GM08714 (cell line): ENCODE results near the gene PRSS21.

ENCODE experiments used
- H3K4me3 ChIP-seq: fragments of 200-500 bp; sonication (Bioruptor generic); 2 replicates; pipeline ENCODE4 v1.5.1; 2014; ENCODE audit warnings: mild to moderate bottlenecking, low read length, inconsistent platforms
- ZNF274 ChIP-seq: IDR thresholded peaks from 2 replicates; pipeline ENCODE4 v1.6.1; 2012; ENCODE audit warnings: mild to moderate bottlenecking, low read depth, low read length

Gene PRSS21

GRCh38 chr16:2816751-2817339, at the start of gene PRSS21:
PRSS21 (plus strand) TSS chr16:2817237; CDS start chr16:2817269, 32 bp downstream.
- no peak for TF ChIP-seq ZNF274
- peak within 1 kb of the TSS; percentile 47; the same call in 1 of the 2 replicates for H3K4me3 ChIP-seq

- no peak overlapping the region for H3K4me3 ChIP-seq
- TF ChIP-seq ZNF274 = no peak
These were observed 49.1 kb upstream of the PRSS21 start for GRCh38 chr16:2767891-2768290.

- TF ChIP-seq ZNF274 = no peak
- no peak overlapping the region for H3K4me3 ChIP-seq
These were observed 48.5 kb upstream of the PRSS21 start for GRCh38 chr16:2768403-2769089.

GRCh38 chr16:2769100-2769529, 47.9 kb upstream of the PRSS21 start:
- no peak for TF ChIP-seq ZNF274
- H3K4me3 ChIP-seq = no peak overlapping the region

- no peak for TF ChIP-seq ZNF274
- no peak overlapping the region for H3K4me3 ChIP-seq
These were observed 47.4 kb upstream of the PRSS21 start for GRCh38 chr16:2769675-2770056.

- TF ChIP-seq ZNF274 = no peak
- H3K4me3 ChIP-seq = no peak overlapping the region
These were observed 46.7 kb upstream of the PRSS21 start for GRCh38 chr16:2770057-2770951.

- TF ChIP-seq ZNF274 = no peak
- no peak overlapping the region for H3K4me3 ChIP-seq
These were observed 45.3 kb upstream of the PRSS21 start for GRCh38 chr16:2771496-2772402.

- TF ChIP-seq ZNF274 = no peak
- H3K4me3 ChIP-seq = no peak overlapping the region
These were observed 43.7 kb upstream of the PRSS21 start for GRCh38 chr16:2773188-2773968.

- H3K4me3 ChIP-seq = no peak overlapping the region
- no peak for TF ChIP-seq ZNF274
These were observed 42.7 kb upstream of the PRSS21 start for GRCh38 chr16:2774161-2774891.

- TF ChIP-seq ZNF274 = no peak
- H3K4me3 ChIP-seq = no peak overlapping the region
These were observed 41.8 kb upstream of the PRSS21 start for GRCh38 chr16:2775131-2775716.

- H3K4me3 ChIP-seq = peak overlapping the region; percentile 93
- no peak for TF ChIP-seq ZNF274
These were observed 41.1 kb upstream of the PRSS21 start for GRCh38 chr16:2775765-2776499.
